ENCODE measurements around the gene SHMT2.

Gene SHMT2

GRCh38 chr12:57229046-57229633, 371 bp upstream of the SHMT2 start:
- DNase-seq: no peak

GRCh38 chr12:57230381-57231155, 1.1 kb downstream of the SHMT2 start:
- no peak for DNase-seq

GRCh38 chr12:57231276-57232021, 1.9 kb downstream of the SHMT2 start:
- no peak for DNase-seq

GRCh38 chr12:57232156-57232756, 2.7 kb downstream of the SHMT2 start:
- DNase-seq: no peak

GRCh38 chr12:57233357-57234232, 4.1 kb downstream of the SHMT2 start:
- no peak for DNase-seq

- DNase-seq: no peak
Measured at GRCh38 chr12:57234233-57234570, 4.7 kb downstream of the SHMT2 start.

GRCh38 chr12:57234571-57235016, 5.1 kb downstream of the SHMT2 start:
- DNase-seq: no peak

GRCh38 chr12:57235017-57235727, 5.7 kb downstream of the SHMT2 start:
- no peak for DNase-seq

GRCh38 chr12:57235728-57236131, 6.2 kb downstream of the SHMT2 start:
- DNase-seq: no peak

GRCh38 chr12:57236201-57236924, 6.9 kb downstream of the SHMT2 start:
- DNase-seq: no peak

GRCh38 chr12:57236925-57237595, 7.5 kb downstream of the SHMT2 start:
- DNase-seq: no peak

GRCh38 chr12:57237596-57237931, 8.1 kb downstream of the SHMT2 start:
- DNase-seq: no peak

GRCh38 chr12:57237932-57238853, 8.7 kb downstream of the SHMT2 start:
- no peak for DNase-seq

GRCh38 chr12:57238854-57239554, 9.5 kb downstream of the SHMT2 start:
- DNase-seq: peak; percentile 76 to 88

- no peak for DNase-seq
Measured at GRCh38 chr12:57239587-57240065, 10.1 kb downstream of the SHMT2 start.

- DNase-seq: peak; percentile 72 to 89
Measured at GRCh38 chr12:57240066-57240921, 10.8 kb downstream of the SHMT2 start.

- DNase-seq: no peak
Measured at GRCh38 chr12:57240926-57241401, 11.5 kb downstream of the SHMT2 start.
